ENCODE measurements around the gene UBE4A.

DNA sequence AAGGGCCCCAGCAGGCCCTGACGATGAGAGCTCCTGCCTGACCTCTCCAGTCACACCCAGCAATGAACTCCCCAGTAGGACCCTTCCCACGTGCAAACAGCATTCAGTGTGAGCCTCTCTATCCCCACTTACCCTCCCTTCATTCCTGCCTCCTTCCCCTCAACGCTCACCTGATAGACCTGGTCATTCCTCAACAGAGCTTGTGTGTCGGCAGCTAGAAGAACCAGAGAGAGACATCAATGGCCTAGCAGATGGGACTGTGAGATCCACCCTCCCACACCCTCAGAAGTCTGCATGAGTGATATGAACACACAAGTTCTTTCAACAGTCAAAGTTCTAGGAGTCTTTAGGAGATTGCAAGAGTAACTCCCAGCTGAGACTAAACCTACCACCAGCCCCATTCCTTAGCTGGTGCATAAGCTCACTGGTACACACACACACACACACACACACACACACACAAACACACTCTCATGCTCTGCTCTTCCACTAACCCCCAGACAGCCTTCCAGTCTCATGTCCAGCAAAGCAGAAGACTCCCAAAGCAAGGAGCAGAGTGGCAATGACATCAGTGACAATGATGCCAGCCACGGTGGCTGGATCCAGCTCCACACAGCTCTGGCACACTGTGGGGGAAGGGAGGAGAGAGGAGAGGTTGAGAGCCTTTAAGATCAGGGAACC, 20.0 kb upstream of the UBE4A start:
- TF ChIP-seq, protein P1, sequence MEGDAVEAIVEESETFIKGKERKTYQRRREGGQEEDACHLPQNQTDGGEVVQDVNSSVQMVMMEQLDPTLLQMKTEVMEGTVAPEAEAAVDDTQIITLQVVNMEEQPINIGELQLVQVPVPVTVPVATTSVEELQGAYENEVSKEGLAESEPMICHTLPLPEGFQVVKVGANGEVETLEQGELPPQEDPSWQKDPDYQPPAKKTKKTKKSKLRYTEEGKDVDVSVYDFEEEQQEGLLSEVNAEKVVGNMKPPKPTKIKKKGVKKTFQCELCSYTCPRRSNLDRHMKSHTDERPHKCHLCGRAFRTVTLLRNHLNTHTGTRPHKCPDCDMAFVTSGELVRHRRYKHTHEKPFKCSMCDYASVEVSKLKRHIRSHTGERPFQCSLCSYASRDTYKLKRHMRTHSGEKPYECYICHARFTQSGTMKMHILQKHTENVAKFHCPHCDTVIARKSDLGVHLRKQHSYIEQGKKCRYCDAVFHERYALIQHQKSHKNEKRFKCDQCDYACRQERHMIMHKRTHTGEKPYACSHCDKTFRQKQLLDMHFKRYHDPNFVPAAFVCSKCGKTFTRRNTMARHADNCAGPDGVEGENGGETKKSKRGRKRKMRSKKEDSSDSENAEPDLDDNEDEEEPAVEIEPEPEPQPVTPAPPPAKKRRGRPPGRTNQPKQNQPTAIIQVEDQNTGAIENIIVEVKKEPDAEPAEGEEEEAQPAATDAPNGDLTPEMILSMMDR (IDR thresholded peaks at IDR 0.05; ENCODE audit: insufficient read depth, low read length, poor library complexity, severe bottlenecking): no peak
- no peak for TF ChIP-seq EZH2phosphoT487 (conservative IDR thresholded peaks at IDR 0.05; ENCODE audit: low read length)

All from SU-DHL-6 (cell line).